OCI-LY7 (cell line): ENCODE results near the gene HIP1R. TPM values are rescaled to one million over a fixed set of nuclear protein-coding genes. Genes with fewer than 3 reads are reported as not detected.
A peak's percentile ranks its signal among the peaks of the same experiment; 100 is the strongest.

Source experiments
- BruUV-seq: library from RNA; stranded (reverse); fragments of 400-500 nt; replicated peaks from 2 replicates; lab custom pipeline; 2021; lab: Mats Ljungman, UMichigan
- CTCF ChIA-PET: fragments of 300-600 bp; sonication (Branson Sonifier 250); formaldehyde crosslinking; loops from one replicate; lab custom pipeline; 2022; ENCODE audit warnings: antibody characterized with exemption; ENCODE audit not compliant: unreplicated experiment; lab: Charles Lee
- POLR2A ChIA-PET: fragments of 300-600 bp; sonication (Branson Sonifier 250); formaldehyde crosslinking; loops from one replicate; lab custom pipeline; 2022; ENCODE audit warnings: antibody characterized with exemption; lab: Charles Lee
- DNase-seq: peaks from one replicate; pipeline ENCODE4 v3.0.0-alpha.2; 2015; ENCODE audit warnings: low spot score
- H2AFZ ChIP-seq: fragments of 200-600 bp; sonication (generic), shearing (Covaris generic); 2 replicates; pipeline ENCODE4 v1.6.1; 2014; ENCODE audit warnings: mild to moderate bottlenecking, antibody characterized with exemption, low read length, moderate library complexity
- H3K27ac ChIP-seq: fragments of 200-600 bp; sonication (generic); 2 replicates; pipeline ENCODE4 v1.5.1; 2014; ENCODE audit warnings: mixed run types, low read depth, mild to moderate bottlenecking, moderate library complexity, low read length, inconsistent platforms; ENCODE audit not compliant: poor library complexity, severe bottlenecking
- H3K36me3 ChIP-seq: fragments of 200-600 bp; sonication (generic); 2 replicates; pipeline ENCODE4 v1.6.1; 2014; ENCODE audit warnings: mild to moderate bottlenecking, antibody characterized with exemption, low read length, moderate library complexity, mixed read lengths; ENCODE audit not compliant: insufficient read depth
- H3K4me1 ChIP-seq: fragments of 200-600 bp; sonication (generic); 2 replicates; pipeline ENCODE4 v1.5.1; 2014; ENCODE audit warnings: mild to moderate bottlenecking, low read length; ENCODE audit not compliant: insufficient read depth, poor library complexity, severe bottlenecking
- H3K4me2 ChIP-seq: fragments of 200-600 bp; sonication (generic); 2 replicates; pipeline ENCODE4 v1.6.1; 2014; ENCODE audit warnings: mild to moderate bottlenecking, low read length
- H3K4me3 ChIP-seq: fragments of 200-600 bp; sonication (generic); 2 replicates; pipeline ENCODE4 v1.5.1; 2014; ENCODE audit warnings: mild to moderate bottlenecking, low read depth, low read length; ENCODE audit not compliant: poor library complexity, severe bottlenecking
- H3K79me2 ChIP-seq: fragments of 200-600 bp; sonication (generic); 2 replicates; pipeline ENCODE4 v1.6.1; 2016; ENCODE audit warnings: low read depth, mild to moderate bottlenecking, low read length, moderate library complexity, mixed read lengths; ENCODE audit not compliant: insufficient read depth
- H3K9me2 ChIP-seq: fragments of 200-600 bp; sonication (generic); 2 replicates; pipeline ENCODE4 v1.6.1; 2016; ENCODE audit warnings: mild to moderate bottlenecking, low read length, mixed read lengths; ENCODE audit not compliant: insufficient read depth
- H3K9me3 ChIP-seq: fragments of 200-600 bp; sonication (generic); 2 replicates; pipeline ENCODE4 v1.6.1; 2014; ENCODE audit warnings: mild to moderate bottlenecking, mixed run types, low read length, mixed read lengths
- H4K20me1 ChIP-seq: fragments of 200-600 bp; sonication (generic); 2 replicates; pipeline ENCODE4 v1.6.1; 2014; ENCODE audit warnings: mild to moderate bottlenecking, antibody characterized with exemption, low read length, moderate library complexity, mixed read lengths; ENCODE audit not compliant: insufficient read depth
- EZH2phosphoT487 ChIP-seq: fragments of 200-600 bp; sonication (generic); IDR thresholded peaks from 2 replicates; pipeline ENCODE4 v1.6.1; 2018; ENCODE audit warnings: low read depth, borderline replicate concordance, mild to moderate bottlenecking, mixed run types, antibody characterized with exemption, low read length, moderate library complexity, mixed read lengths
- intact Hi-C: fragments of 100-400 bp; cut with micrococcal nuclease; formaldehyde crosslinking; loops from one replicate; pipeline ENCODE4 v1.10.0; 2022; ENCODE audit not compliant: unreplicated experiment
- total RNA-seq, 2 experiments: library from RNA; depleted of rRNA in 1 of 2; stranded (reverse); fragments of >200 nt in 1 of 2; shearing (Covaris generic) in 1 of 2; gene quantifications; 2 replicates each; pipeline ENCODE4 v1.2.3, GENCODE V29; 2014 to 2022
- TF ChIP-seq, protein P1 (sequence below): fragments of 200-600 bp; sonication (generic); conservative IDR thresholded peaks from 2 replicates; pipeline ENCODE4 v1.5.1; 2014; ENCODE audit warnings: mild to moderate bottlenecking, antibody characterized with exemption, low read length, moderate library complexity, mixed read lengths

Gene HIP1R
- total RNA-seq, 2 experiments from 2014 or later, result 56.5 to 66.4 TPM

- no peak for TF ChIP-seq EZH2phosphoT487
- TF ChIP-seq, protein P1, sequence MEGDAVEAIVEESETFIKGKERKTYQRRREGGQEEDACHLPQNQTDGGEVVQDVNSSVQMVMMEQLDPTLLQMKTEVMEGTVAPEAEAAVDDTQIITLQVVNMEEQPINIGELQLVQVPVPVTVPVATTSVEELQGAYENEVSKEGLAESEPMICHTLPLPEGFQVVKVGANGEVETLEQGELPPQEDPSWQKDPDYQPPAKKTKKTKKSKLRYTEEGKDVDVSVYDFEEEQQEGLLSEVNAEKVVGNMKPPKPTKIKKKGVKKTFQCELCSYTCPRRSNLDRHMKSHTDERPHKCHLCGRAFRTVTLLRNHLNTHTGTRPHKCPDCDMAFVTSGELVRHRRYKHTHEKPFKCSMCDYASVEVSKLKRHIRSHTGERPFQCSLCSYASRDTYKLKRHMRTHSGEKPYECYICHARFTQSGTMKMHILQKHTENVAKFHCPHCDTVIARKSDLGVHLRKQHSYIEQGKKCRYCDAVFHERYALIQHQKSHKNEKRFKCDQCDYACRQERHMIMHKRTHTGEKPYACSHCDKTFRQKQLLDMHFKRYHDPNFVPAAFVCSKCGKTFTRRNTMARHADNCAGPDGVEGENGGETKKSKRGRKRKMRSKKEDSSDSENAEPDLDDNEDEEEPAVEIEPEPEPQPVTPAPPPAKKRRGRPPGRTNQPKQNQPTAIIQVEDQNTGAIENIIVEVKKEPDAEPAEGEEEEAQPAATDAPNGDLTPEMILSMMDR, result no peak
- H3K4me3 ChIP-seq, result peak overlapping the region; percentile 52
- peak overlapping the region; percentile 69 for H3K4me2 ChIP-seq
- H3K4me1 ChIP-seq, result peaks cover 56% of the 10 kb centered on the region
- peak overlapping the region; percentile 79 for H3K27ac ChIP-seq
- H2AFZ ChIP-seq, result peak overlapping the region; percentile 58; the same call in 1 of the 2 replicates
- POLR2A ChIA-PET, result interaction anchor here (0.5 to 2.3 kb wide), 7 partner anchors 11 to 342 kb away, joined by 3 to 22 read pairs (median 4); no protein-coding TSS in a partner anchor
- no peaks in the 10 kb centered on the region for H3K9me3 ChIP-seq
- no peaks in the 10 kb centered on the region for H3K79me2 ChIP-seq
- no peaks in the 10 kb centered on the region for H3K9me2 ChIP-seq
- intact Hi-C loops, result loop anchor here (10.0 kb wide), 1 partner anchor 348 kb away; the partner anchor contains the start of genes MPHOSPH9 and MTRFR
- no peaks in the 10 kb centered on the region for H3K36me3 ChIP-seq
- CTCF ChIA-PET, result interaction anchor here (0.6 kb wide), 1 partner anchor 91 kb away, joined by 3 read pairs; no protein-coding TSS in a partner anchor
- BruUV-seq, result no TSS peak
- no peaks in the 10 kb centered on the region for H4K20me1 ChIP-seq
- DNase-seq, result peak; percentile 90
Measured at GRCh38 chr12:122886851-122887818, 51.9 kb downstream of the HIP1R start.

DNA sequence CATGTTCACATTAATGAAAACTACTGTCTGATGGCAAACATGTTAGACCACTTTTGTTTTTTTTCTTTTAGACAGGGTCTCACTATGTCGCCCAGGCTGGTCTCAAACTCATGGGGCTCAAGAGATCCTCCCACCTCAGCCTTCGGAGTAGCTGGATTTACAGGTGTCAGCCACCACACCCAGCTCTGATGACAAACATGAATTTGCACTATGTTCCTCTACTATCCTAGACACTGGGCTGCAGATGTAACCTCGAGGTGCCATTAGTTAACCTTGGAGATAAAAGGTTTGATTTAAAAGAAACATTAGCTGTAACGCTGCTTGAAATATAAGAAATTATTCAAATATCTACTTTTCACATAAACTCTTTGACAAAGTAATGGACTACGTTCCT lies 52.6 kb downstream of the HIP1R start:
- Histone ChIP-seq H3K4me3 (peak overlapping the region; percentile 52), H3K9me3 (no peaks in the 10 kb centered on the region), H3K27ac (peak overlapping the region; percentile 79), H3K79me2 (no peaks in the 10 kb centered on the region), H2AFZ (peak overlapping the region; percentile 58), H3K9me2 (no peaks in the 10 kb centered on the region), H3K4me2 (peak overlapping the region; percentile 69), H4K20me1 (no peaks in the 10 kb centered on the region), H3K36me3 (no peaks in the 10 kb centered on the region), H3K4me1 (peaks cover 56% of the 10 kb centered on the region)
- no peak for TF ChIP-seq EZH2phosphoT487
- TF ChIP-seq, protein P1, result no peak
- intact Hi-C loops, result loop anchor here (10.0 kb wide), 1 partner anchor 347 kb away; the partner anchor contains the start of genes MPHOSPH9 and MTRFR
- POLR2A ChIA-PET, result interaction anchor here (0.6 to 2.2 kb wide), 7 partner anchors 10 to 341 kb away, joined by 3 to 22 read pairs (median 3); no protein-coding TSS in a partner anchor
- no TSS peak for BruUV-seq
- DNase-seq, result no peak
- CTCF ChIA-PET, result interaction anchor here (0.6 to 1.0 kb wide), 2 partner anchors 16 to 17 kb away, joined by 4 read pairs; no protein-coding TSS in a partner anchor
